ENCODE measurements around the gene ANKHD1.

- TF ChIP-seq CTCF (IDR thresholded peaks at IDR 0.05; ENCODE audit: insufficient read depth, low read length) (no peak), POLR2AphosphoS5 (IDR thresholded peaks at IDR 0.05; ENCODE audit: low read depth) (no peak), GABPA (IDR thresholded peaks at IDR 0.05; ENCODE audit: low read depth) (no peak), SPI1 (IDR thresholded peaks at IDR 0.05; ENCODE audit: borderline replicate concordance, low read depth) (no peak)
Observed at GRCh38 chr5:140371356-140372151, 30.1 kb upstream of the ANKHD1 start.
